GM23338 (cell line): ENCODE data around the gene XKR7. TPM values are rescaled to one million over a fixed set of nuclear protein-coding genes. Genes with fewer than 3 reads are reported as not detected.
A peak's percentile ranks its signal among the peaks of the same experiment; 100 is the strongest.

Experiments
- ATAC-seq: fragments of 200-7000 bp; cut with Tn5 transposase; 3 replicates; pipeline ENCODE4 v1.9.1; 2020
- DNase-seq: peaks from one replicate; pipeline ENCODE4 v3.0.0-alpha.2; 2015; ENCODE audit warnings: low spot score
- H2AFZ ChIP-seq: fragments of 200-600 bp; sonication (generic); 2 replicates; pipeline ENCODE4 v1.8.0; 2016; ENCODE audit warnings: antibody characterized with exemption, mild to moderate bottlenecking, moderate library complexity
- H3F3A ChIP-seq: fragments of 200-600 bp; sonication (generic); replicated peaks from 2 replicates; pipeline ENCODE4 v1.8.0; 2017; ENCODE audit warnings: antibody characterized with exemption, mixed run types, low read depth
- H3K27ac ChIP-seq: fragments of 200-600 bp; sonication (generic); 2 replicates; pipeline ENCODE4 v1.6.1; 2016; ENCODE audit warnings: low read depth
- H3K27me3 ChIP-seq: fragments of 200-600 bp; sonication (generic); 2 replicates; pipeline ENCODE4 v1.8.0; 2016; ENCODE audit warnings: mild to moderate bottlenecking, mixed run types, moderate library complexity; ENCODE audit not compliant: insufficient read depth
- H3K36me3 ChIP-seq: fragments of 200-600 bp; sonication (generic); 2 replicates; pipeline ENCODE4 v1.8.0; 2016; ENCODE audit warnings: mild to moderate bottlenecking; ENCODE audit not compliant: insufficient read depth
- H3K4me1 ChIP-seq: fragments of 200-600 bp; sonication (generic); 2 replicates; pipeline ENCODE4 v1.8.0; 2016; ENCODE audit warnings: mild to moderate bottlenecking, moderate library complexity; ENCODE audit not compliant: insufficient read depth
- H3K4me2 ChIP-seq: fragments of 200-600 bp; sonication (generic); 2 replicates; pipeline ENCODE4 v1.7.1; 2017; ENCODE audit warnings: mixed run types
- H3K4me3 ChIP-seq: fragments of 200-600 bp; sonication (generic); 2 replicates; pipeline ENCODE4 v1.6.1; 2016; ENCODE audit warnings: mixed run types
- H3K79me2 ChIP-seq: fragments of 200-600 bp; sonication (generic); replicated peaks from 2 replicates; pipeline ENCODE4 v1.8.0; 2017; ENCODE audit warnings: mild to moderate bottlenecking; ENCODE audit not compliant: insufficient read depth
- H3K9me2 ChIP-seq: fragments of 200-600 bp; sonication (generic); 2 replicates; pipeline ENCODE4 v1.8.0; 2017; ENCODE audit not compliant: insufficient read depth
- H4K20me1 ChIP-seq: fragments of 200-600 bp; sonication (generic); replicated peaks from 2 replicates; pipeline ENCODE4 v1.8.0; 2017; ENCODE audit warnings: mild to moderate bottlenecking; ENCODE audit not compliant: insufficient read depth
- H3K27ac Mint-ChIP-seq: 2 replicates; pipeline ENCODE4 v1.8.0; 2020; ENCODE audit warnings: inconsistent platforms, mild to moderate bottlenecking, moderate library complexity, mixed read lengths
- H3K27me3 Mint-ChIP-seq: 3 replicates; pipeline ENCODE4 v1.8.0; 2022; ENCODE audit warnings: low read depth, mild to moderate bottlenecking, moderate library complexity, mixed read lengths, inconsistent platforms; ENCODE audit not compliant: insufficient read depth, poor library complexity
- H3K36me3 Mint-ChIP-seq: 3 replicates; pipeline ENCODE4 v1.8.0; 2021; ENCODE audit warnings: low read depth, mild to moderate bottlenecking, inconsistent platforms, moderate library complexity, mixed read lengths
- H3K4me1 Mint-ChIP-seq: 3 replicates; pipeline ENCODE4 v1.8.0; 2020; ENCODE audit warnings: mild to moderate bottlenecking, inconsistent platforms, mixed read lengths
- H3K4me3 Mint-ChIP-seq: 3 replicates; pipeline ENCODE4 v1.8.0; 2021; ENCODE audit warnings: moderate library complexity, mild to moderate bottlenecking, inconsistent platforms, mixed read lengths
- H3K9me3 Mint-ChIP-seq: 3 replicates; pipeline ENCODE4 v1.8.0; 2020; ENCODE audit warnings: moderate library complexity, mild to moderate bottlenecking, inconsistent platforms, mixed read lengths
- CREB1 ChIP-seq: fragments of 250-450 bp; sonication (Bioruptor Pico); IDR thresholded peaks from 2 replicates; pipeline ENCODE4 v1.5.0; 2020; ENCODE audit warnings: low read depth, mild to moderate bottlenecking, moderate library complexity
- EZH2 ChIP-seq: fragments of 200-600 bp; sonication (generic); IDR thresholded peaks from one replicate; pipeline ENCODE4 v1.8.0; 2017; ENCODE audit warnings: antibody characterized with exemption, mild to moderate bottlenecking, low read depth; ENCODE audit not compliant: unreplicated experiment
- EZH2phosphoT487 ChIP-seq: fragments of 200-600 bp; sonication (generic); IDR thresholded peaks from one replicate; pipeline ENCODE4 v1.8.1; 2018; ENCODE audit warnings: antibody characterized with exemption; ENCODE audit not compliant: unreplicated experiment
- JUNB ChIP-seq: IDR thresholded peaks from one replicate; pipeline ENCODE4 v1.6.1; 2016; ENCODE audit warnings: antibody characterized with exemption; ENCODE audit not compliant: unreplicated experiment
- NANOG ChIP-seq: IDR thresholded peaks from 2 replicates; pipeline ENCODE4 v1.6.1; 2016; ENCODE audit warnings: antibody characterized with exemption, borderline replicate concordance
- POLR2AphosphoS5 ChIP-seq: IDR thresholded peaks from 2 replicates; pipeline ENCODE4 v1.6.1; 2016; ENCODE audit warnings: antibody characterized with exemption, low read depth
- STAT1 ChIP-seq: IDR thresholded peaks from one replicate; pipeline ENCODE4 v1.6.1; 2016; ENCODE audit warnings: antibody characterized with exemption; ENCODE audit not compliant: unreplicated experiment
- ZNF114 ChIP-seq: fragments of 250-450 bp; sonication (Bioruptor Pico); IDR thresholded peaks from 2 replicates; pipeline ENCODE4 v1.5.0; 2020; ENCODE audit warnings: mild to moderate bottlenecking, moderate library complexity
- ZNF331 ChIP-seq: fragments of 250-450 bp; sonication (Bioruptor Pico); IDR thresholded peaks from 2 replicates; pipeline ENCODE4 v1.5.0; 2020; ENCODE audit warnings: low read depth, mild to moderate bottlenecking, moderate library complexity
- ZNF462 ChIP-seq: fragments of 250-450 bp; sonication (Bioruptor Pico); IDR thresholded peaks from 2 replicates; pipeline ENCODE4 v1.5.0; 2020; ENCODE audit warnings: mild to moderate bottlenecking, moderate library complexity
- polyA plus RNA-seq: library from polyadenylated mRNA; unstranded; fragments of >200 nt; fragmentation: Nextera tagmentation; extraction: Ambion mirVana; gene quantifications from 2 replicates; pipeline ENCODE4 v1.2.1, GENCODE V29; 2016
- total RNA-seq: library from RNA; depleted of rRNA; stranded (reverse); fragments of >200 nt; shearing (Covaris generic); gene quantifications from 2 replicates; pipeline ENCODE4 v1.2.3, GENCODE V29; 2014
- TF ChIP-seq, protein P1 (sequence below): IDR thresholded peaks from one replicate; pipeline ENCODE4 v1.6.1; 2018; ENCODE audit warnings: antibody characterized with exemption; ENCODE audit not compliant: unreplicated experiment
- TF ChIP-seq, protein P2 (sequence below), 2 experiments: fragments of 200-600 bp in 1 of 2; sonication (generic) in 1 of 2; conservative IDR thresholded peaks; 2 replicates each; pipeline versions ENCODE4 v1.5.1 to v1.6.1; 2016 to 2017; ENCODE audit warnings: antibody characterized with exemption in 2 of 2, low read depth in 2 of 2, mild to moderate bottlenecking in 2 of 2, moderate library complexity in 1 of 2

XKR7 gene
- total and polyA plus RNA-seq, 2 experiments from 2014 or later = 0.61 to 3.9 TPM

GRCh38 chr20:32037929-32038328 lies 70.0 kb downstream of the XKR7 start (continued):
- TF ChIP-seq, protein P1, sequence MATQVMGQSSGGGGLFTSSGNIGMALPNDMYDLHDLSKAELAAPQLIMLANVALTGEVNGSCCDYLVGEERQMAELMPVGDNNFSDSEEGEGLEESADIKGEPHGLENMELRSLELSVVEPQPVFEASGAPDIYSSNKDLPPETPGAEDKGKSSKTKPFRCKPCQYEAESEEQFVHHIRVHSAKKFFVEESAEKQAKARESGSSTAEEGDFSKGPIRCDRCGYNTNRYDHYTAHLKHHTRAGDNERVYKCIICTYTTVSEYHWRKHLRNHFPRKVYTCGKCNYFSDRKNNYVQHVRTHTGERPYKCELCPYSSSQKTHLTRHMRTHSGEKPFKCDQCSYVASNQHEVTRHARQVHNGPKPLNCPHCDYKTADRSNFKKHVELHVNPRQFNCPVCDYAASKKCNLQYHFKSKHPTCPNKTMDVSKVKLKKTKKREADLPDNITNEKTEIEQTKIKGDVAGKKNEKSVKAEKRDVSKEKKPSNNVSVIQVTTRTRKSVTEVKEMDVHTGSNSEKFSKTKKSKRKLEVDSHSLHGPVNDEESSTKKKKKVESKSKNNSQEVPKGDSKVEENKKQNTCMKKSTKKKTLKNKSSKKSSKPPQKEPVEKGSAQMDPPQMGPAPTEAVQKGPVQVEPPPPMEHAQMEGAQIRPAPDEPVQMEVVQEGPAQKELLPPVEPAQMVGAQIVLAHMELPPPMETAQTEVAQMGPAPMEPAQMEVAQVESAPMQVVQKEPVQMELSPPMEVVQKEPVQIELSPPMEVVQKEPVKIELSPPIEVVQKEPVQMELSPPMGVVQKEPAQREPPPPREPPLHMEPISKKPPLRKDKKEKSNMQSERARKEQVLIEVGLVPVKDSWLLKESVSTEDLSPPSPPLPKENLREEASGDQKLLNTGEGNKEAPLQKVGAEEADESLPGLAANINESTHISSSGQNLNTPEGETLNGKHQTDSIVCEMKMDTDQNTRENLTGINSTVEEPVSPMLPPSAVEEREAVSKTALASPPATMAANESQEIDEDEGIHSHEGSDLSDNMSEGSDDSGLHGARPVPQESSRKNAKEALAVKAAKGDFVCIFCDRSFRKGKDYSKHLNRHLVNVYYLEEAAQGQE = no peak
- TF ChIP-seq ZNF114 (CRISPR knock-in tag) (no peak), ZNF331 (CRISPR knock-in tag) (no peak), CREB1 (no peak), EZH2phosphoT487 (no peak)

GRCh38 chr20:32040142-32040953 lies 72.4 kb downstream of the XKR7 start:
- Mint-ChIP-seq H3K4me1 (peaks cover 26% of the 10 kb centered on the region), H3K9me3 (peaks cover 19% of the 10 kb centered on the region), H3K27me3 (peaks cover under 1% of the 10 kb centered on the region), H3K4me3 (no peak overlapping the region; the same call in 2 of the 3 replicates), H3K27ac (peak overlapping the region; percentile 10; the same call in 1 of the 2 replicates), H3K36me3 (no peaks in the 10 kb centered on the region; the same call in 2 of the 3 replicates)
- H3K36me3 ChIP-seq = no peaks in the 10 kb centered on the region
- no peaks in the 10 kb centered on the region for H3K79me2 ChIP-seq
- no peaks in the 10 kb centered on the region for H3K9me2 ChIP-seq
- peaks cover 24% of the 10 kb centered on the region for H3K4me1 ChIP-seq
- no peaks in the 10 kb centered on the region for H3K27me3 ChIP-seq
- H3K27ac ChIP-seq = no peak overlapping the region
- no peak overlapping the region for H3K4me3 ChIP-seq
- ATAC-seq (peak; percentile 68), DNase-seq (no peak)
- H3K4me2 ChIP-seq = peak overlapping the region; percentile 62
- peaks cover 3% of the 10 kb centered on the region; the same call in 1 of the 2 replicates for H3F3A ChIP-seq
- peak overlapping the region; percentile 73; the same call in 1 of the 2 replicates for H2AFZ ChIP-seq
- H4K20me1 ChIP-seq = 0 out of 2 replicates have a peak, but pooled peaks cover 2% of the 10 kb centered on the region
- no peak for TF ChIP-seq POLR2AphosphoS5
- TF ChIP-seq NANOG = no peak
- no peak for TF ChIP-seq STAT1
- TF ChIP-seq ZNF462 = no peak
- no peak for TF ChIP-seq ZNF114 (CRISPR knock-in tag)
- TF ChIP-seq EZH2 = no peak
- TF ChIP-seq JUNB = no peak
- TF ChIP-seq, protein P2, sequence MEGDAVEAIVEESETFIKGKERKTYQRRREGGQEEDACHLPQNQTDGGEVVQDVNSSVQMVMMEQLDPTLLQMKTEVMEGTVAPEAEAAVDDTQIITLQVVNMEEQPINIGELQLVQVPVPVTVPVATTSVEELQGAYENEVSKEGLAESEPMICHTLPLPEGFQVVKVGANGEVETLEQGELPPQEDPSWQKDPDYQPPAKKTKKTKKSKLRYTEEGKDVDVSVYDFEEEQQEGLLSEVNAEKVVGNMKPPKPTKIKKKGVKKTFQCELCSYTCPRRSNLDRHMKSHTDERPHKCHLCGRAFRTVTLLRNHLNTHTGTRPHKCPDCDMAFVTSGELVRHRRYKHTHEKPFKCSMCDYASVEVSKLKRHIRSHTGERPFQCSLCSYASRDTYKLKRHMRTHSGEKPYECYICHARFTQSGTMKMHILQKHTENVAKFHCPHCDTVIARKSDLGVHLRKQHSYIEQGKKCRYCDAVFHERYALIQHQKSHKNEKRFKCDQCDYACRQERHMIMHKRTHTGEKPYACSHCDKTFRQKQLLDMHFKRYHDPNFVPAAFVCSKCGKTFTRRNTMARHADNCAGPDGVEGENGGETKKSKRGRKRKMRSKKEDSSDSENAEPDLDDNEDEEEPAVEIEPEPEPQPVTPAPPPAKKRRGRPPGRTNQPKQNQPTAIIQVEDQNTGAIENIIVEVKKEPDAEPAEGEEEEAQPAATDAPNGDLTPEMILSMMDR (conservative IDR thresholded peaks at IDR 0.05; ENCODE audit: low read depth in 2 of 2) = no peak
- no peak for TF ChIP-seq EZH2phosphoT487
- TF ChIP-seq CREB1 = no peak
